22Rv1 (cell line): ENCODE data around the gene KRT3.
"Not testable (repeated sequence)": the region's sequence is repeated elsewhere in the genome, so short reads cannot be mapped to it uniquely, and the experiment has no call there.

Experiments
- H3K27ac ChIP-seq: fragments of 450-650 bp; 2 replicates; pipeline ENCODE4 v1.5.1; 2017
- ZFX ChIP-seq: fragments of 450-650 bp; IDR thresholded peaks from 2 replicates; pipeline ENCODE4 v1.6.1; 2017; ENCODE audit warnings: antibody characterized with exemption, borderline replicate concordance
- TF ChIP-seq, protein P1 (sequence below): fragments of 450-650 bp; IDR thresholded peaks from 2 replicates; pipeline ENCODE4 v1.5.1; 2017; ENCODE audit warnings: mild to moderate bottlenecking

KRT3 gene

DNA sequence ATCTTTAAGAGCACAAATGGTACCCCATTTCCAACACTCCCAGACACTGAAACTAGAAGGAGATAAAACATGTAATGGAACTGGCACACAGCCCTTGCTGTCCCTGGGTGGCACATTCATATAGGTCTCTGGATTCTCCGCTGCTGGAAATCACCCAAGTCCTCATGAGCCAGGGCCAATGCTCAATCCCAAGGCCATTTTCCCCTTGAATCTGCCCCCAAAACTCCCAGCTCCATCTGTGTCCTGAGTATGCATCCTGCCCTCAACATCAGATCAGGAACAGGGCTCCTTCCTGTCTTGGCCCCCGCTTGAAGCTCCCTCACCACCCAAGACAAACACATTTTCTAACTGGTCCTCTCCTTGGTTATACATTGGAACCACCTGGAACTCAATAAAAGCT is 43.4 kb downstream of the KRT3 start:
- no peak overlapping the region for H3K27ac ChIP-seq
- TF ChIP-seq, protein P1, sequence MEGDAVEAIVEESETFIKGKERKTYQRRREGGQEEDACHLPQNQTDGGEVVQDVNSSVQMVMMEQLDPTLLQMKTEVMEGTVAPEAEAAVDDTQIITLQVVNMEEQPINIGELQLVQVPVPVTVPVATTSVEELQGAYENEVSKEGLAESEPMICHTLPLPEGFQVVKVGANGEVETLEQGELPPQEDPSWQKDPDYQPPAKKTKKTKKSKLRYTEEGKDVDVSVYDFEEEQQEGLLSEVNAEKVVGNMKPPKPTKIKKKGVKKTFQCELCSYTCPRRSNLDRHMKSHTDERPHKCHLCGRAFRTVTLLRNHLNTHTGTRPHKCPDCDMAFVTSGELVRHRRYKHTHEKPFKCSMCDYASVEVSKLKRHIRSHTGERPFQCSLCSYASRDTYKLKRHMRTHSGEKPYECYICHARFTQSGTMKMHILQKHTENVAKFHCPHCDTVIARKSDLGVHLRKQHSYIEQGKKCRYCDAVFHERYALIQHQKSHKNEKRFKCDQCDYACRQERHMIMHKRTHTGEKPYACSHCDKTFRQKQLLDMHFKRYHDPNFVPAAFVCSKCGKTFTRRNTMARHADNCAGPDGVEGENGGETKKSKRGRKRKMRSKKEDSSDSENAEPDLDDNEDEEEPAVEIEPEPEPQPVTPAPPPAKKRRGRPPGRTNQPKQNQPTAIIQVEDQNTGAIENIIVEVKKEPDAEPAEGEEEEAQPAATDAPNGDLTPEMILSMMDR = no peak
- TF ChIP-seq ZFX = no peak

DNA sequence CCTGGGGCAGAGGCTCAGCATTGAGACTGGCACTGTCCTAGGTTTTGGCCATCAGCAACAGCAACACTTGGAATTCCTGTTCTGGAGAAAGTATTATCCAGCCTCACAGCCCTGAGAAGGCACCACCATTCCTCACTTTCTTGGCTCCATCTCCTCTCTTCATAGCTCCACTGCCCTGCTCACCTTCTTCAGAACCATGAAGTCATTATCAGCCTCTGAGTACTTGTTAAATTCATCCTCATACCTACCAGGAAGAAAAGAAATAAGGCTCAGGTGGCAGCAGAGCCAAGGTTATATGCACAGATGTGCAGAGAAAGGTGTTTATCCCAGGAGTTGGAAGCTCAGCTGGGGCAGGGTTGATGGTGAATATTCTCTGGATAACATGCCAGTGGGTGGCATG is 44.1 kb downstream of the KRT3 start:
- no peak overlapping the region for H3K27ac ChIP-seq
- TF ChIP-seq, protein P1 = no peak
- TF ChIP-seq ZFX = no peak

DNA sequence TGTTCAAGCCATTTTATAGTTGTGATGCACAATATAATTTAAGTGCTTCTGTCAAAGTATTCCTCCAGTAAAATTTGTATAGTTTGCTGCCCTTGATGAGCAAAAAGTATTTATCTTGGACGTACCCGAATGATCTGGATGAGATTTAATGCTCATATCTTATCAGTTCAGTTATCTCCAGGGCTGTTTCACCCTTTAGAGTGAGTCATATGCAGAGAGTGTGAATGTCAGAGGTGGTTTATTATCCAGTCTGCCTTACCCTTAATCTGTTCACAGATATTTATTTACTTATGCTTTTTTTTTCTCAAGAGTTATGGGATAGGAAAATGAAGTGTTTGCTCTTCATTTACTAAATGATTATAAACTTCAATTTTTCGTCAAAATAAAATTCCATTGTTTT is 45.4 kb downstream of the KRT3 start:
- H3K27ac ChIP-seq = not testable (repeated sequence)

DNA sequence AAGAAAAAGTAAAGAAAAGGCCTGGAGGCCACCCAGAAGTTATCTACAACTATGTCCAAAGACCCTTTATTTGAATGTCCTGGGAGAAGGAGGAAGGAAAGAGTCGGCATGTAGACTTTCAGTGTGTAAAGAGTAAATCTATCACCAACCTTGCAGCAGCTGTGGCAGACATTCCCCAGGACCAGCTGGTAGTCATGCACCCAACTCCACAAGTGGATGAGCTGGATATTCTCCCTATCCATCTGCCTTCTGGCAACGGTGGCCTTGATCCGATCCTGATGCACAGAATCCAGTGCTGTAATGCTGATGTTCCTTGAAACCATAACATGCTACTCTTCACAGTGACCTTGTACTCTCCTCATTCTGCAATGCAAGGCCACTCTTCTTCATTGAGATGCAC is 46.1 kb downstream of the KRT3 start:
- H3K27ac ChIP-seq = no peak overlapping the region
- TF ChIP-seq ZFX = no peak
- TF ChIP-seq, protein P1 = no peak

DNA sequence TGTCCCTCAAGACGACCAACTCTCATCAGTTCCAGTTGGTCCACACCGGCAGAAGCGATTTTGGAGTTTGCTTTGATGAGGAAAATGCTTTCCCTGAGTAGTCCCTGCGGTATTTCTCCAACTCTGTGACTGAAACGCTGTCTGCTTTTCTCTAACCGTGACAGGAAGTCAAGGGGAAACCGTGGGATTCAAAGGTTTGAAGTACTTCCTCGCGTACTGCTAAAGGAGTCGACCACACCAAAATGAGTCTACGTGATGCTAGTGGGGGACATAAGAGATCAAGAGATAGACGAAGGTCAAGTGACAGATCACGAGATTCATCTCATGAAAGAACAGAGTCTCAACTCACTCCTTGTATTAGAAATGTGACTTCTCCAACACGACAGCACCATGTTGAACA is 47.3 kb downstream of the KRT3 start:
- no peak overlapping the region for H3K27ac ChIP-seq
- TF ChIP-seq, protein P1 = no peak
- no peak for TF ChIP-seq ZFX

DNA sequence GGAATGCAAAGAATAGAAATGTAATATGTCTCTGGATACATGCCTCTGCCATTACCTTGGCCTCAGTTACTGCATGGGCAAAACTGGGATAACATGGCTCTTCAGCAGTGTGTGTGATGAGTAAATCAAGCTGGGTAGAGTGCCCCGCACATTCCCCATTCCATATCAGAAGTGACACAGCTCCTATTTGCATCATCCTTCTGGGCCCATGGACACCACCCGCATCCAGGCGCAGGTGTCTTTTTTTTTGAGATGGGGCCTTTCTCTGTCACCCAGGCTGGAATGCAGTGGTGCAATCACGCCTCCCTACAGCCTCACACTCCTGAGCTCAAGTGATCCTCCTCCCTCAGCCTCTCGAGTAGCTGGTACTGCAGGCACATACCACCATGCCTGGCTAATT is 50.4 kb downstream of the KRT3 start:
- TF ChIP-seq, protein P1 = no peak
- no peak for TF ChIP-seq ZFX
- no peak overlapping the region for H3K27ac ChIP-seq

DNA sequence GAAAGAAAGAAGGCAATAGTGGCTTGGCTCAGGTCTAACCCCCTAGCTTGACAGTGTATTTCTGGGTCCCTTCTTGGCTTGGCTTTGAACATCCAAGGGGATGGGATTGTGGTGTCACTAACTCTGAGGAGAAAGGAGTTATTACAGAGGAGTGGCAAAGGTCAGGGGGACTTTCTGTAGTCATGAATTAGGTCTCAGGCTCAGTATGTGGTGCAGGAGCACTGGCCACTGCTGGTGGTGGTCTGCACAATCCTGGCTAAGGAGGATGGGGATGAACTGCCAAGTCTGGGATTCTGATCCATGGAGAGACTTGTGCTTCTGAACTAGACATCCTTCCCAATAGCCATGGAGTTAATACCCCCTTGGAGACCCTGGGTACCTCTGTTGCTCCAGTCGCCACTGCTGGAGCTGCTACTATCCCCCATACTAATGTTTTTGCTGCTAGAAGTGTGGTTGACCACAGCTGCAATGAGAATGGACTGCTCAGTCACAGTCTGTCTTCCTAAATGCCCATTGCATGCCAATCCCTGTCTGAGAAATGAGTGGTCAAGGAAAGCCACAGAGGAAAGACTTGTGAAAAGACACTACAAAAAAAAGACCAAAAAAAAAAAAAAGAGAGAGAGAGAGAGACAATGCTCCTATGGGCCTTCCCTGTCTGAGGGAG is 51.3 kb downstream of the KRT3 start:
- TF ChIP-seq, protein P1 = no peak
- no peak for TF ChIP-seq ZFX
- no peak overlapping the region for H3K27ac ChIP-seq
